SJSA1 (cell line): ENCODE measurements around the gene TUBB2A. TPM values are rescaled to one million over a fixed set of nuclear protein-coding genes. Genes with fewer than 3 reads are reported as not detected.

Source experiments
- DNase-seq, 2 experiments: peaks; one replicate each; pipeline ENCODE4 v3.0.0-alpha.2; 2015 to 2020; ENCODE audit warnings: low spot score in 2 of 2, low read depth in 1 of 2
- H3K27ac ChIP-seq: fragments of 250-450 bp; sonication (Bioruptor Pico); 2 replicates; pipeline ENCODE4 v1.5.1; 2020; ENCODE audit warnings: mild to moderate bottlenecking, moderate library complexity
- H3K27me3 ChIP-seq: fragments of 250-450 bp; sonication (Bioruptor Pico); replicated peaks from 2 replicates; pipeline ENCODE4 v1.5.1; 2020; ENCODE audit warnings: mild to moderate bottlenecking, moderate library complexity
- H3K36me3 ChIP-seq: fragments of 250-450 bp; sonication (Bioruptor Pico); 2 replicates; pipeline ENCODE4 v1.5.1; 2020; ENCODE audit warnings: mild to moderate bottlenecking
- H3K4me1 ChIP-seq: fragments of 250-450 bp; sonication (Bioruptor Pico); replicated peaks from 2 replicates; pipeline ENCODE4 v1.6.1; 2021; ENCODE audit warnings: mild to moderate bottlenecking
- H3K4me3 ChIP-seq: fragments of 250-450 bp; sonication (Bioruptor Pico); 2 replicates; pipeline ENCODE4 v1.5.1; 2020; ENCODE audit warnings: mild to moderate bottlenecking
- H3K9me3 ChIP-seq: fragments of 250-450 bp; sonication (Bioruptor Pico); replicated peaks from 2 replicates; pipeline ENCODE4 v1.5.1; 2020; ENCODE audit warnings: mild to moderate bottlenecking
- total RNA-seq: library from RNA; depleted of rRNA; stranded (reverse); fragments of >200 nt; shearing (Covaris generic); gene quantifications from 2 replicates; pipeline ENCODE4 v1.2.3, GENCODE V29; 2014

TUBB2A gene
- total RNA-seq, 1 experiment from 2014 or later, result 289 TPM

DNA sequence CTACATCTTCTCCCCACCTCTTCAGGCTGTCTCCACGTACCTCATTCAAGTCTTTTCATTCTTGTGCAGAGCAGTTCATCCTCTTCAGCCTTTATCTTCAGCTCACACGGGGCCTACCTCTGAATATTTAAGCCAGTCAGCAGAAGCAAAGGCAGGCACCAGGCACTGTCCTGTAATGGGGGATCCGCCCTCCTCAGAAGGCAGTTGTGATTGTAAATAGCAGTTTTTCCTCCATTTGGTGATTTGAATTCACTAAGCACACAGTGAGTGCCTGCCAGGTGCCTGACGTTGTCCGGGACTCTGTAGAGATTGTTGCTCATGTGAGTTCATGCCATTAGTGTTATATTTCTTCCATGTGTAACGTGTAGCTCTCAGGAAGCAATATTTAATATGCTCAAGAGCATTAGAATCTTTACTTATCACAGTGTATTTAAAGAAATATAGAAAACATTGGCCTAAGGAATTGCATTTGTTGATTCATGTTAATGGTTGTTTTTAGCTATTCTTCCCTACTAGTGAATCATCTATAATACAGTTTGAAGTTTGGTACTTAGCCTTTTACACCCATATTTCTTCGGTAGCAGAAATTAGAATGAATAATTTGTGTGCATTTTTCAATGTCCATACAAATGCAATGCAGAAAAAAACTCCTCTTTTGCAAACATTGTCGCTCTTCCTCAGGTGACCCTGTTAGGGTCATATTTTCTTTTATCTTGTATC lies 20.9 kb downstream of the TUBB2A start:
- Histone ChIP-seq H3K9me3 (no peaks in the 10 kb centered on the region), H3K27ac (no peak overlapping the region), H3K4me1 (peaks cover 27% of the 10 kb centered on the region), H3K36me3 (peaks cover 31% of the 10 kb centered on the region), H3K27me3 (no peaks in the 10 kb centered on the region), H3K4me3 (no peak overlapping the region)
- no peak for DNase-seq

DNA sequence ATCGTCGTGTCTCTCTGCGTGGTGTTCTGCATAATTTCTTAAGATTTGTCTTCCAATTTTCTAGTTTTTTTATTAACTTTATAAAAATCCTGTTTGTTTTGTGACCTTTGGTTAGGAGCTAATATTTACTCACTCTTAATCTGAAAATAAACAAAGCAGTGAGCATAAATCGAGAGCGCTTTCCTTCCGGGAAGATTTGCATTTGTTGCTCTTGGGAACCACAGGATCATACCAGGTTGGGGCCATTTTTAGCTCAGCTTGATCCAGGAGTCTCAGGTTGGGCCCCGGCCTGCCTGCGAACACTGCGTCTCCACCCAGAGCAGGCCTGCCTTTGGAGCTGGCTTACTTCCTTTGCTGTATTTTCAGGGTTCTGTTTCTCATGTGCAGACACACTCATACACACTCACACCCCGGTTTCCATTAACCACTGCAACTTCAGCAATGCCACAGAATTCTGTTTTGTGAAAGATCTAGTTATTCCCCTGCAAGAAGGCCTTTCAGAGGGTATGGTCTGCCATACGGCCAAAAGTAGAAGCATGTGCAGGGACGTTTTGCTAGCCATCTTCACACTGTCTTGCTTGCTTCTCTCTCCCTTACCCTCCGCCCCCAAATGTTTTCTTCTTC lies 21.6 kb downstream of the TUBB2A start:
- no peak overlapping the region for H3K4me3 ChIP-seq
- H3K36me3 ChIP-seq, result peaks cover 31% of the 10 kb centered on the region
- H3K27me3 ChIP-seq, result no peaks in the 10 kb centered on the region
- H3K27ac ChIP-seq, result no peak overlapping the region
- H3K4me1 ChIP-seq, result peaks cover 27% of the 10 kb centered on the region
- H3K9me3 ChIP-seq, result no peaks in the 10 kb centered on the region
- no peak for DNase-seq

DNA sequence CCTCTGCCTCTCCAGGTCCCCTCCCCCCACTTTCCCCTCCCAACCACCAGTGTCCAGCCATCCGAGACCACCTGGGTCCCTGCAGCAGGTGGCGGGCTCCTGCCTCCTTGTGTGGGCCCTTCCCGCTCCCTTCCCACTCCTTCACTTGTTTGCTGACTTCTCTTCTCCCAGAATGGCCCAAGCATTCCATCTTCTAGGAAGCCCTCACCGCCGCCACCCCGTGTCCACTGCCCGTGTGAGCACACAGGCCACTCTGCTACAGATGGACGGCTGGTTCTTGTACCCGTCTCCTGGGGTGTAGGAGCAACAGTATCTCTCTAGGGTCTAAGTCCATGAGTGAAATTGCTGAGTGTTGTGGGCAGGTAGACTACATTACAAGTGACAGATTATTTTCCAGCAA lies 23.8 kb downstream of the TUBB2A start:
- H3K4me1 ChIP-seq, result peaks cover 13% of the 10 kb centered on the region
- H3K27ac ChIP-seq, result no peak overlapping the region
- H3K27me3 ChIP-seq, result no peaks in the 10 kb centered on the region
- no peak for DNase-seq
- H3K36me3 ChIP-seq, result peaks cover 28% of the 10 kb centered on the region
- no peaks in the 10 kb centered on the region for H3K9me3 ChIP-seq
- H3K4me3 ChIP-seq, result no peak overlapping the region

DNA sequence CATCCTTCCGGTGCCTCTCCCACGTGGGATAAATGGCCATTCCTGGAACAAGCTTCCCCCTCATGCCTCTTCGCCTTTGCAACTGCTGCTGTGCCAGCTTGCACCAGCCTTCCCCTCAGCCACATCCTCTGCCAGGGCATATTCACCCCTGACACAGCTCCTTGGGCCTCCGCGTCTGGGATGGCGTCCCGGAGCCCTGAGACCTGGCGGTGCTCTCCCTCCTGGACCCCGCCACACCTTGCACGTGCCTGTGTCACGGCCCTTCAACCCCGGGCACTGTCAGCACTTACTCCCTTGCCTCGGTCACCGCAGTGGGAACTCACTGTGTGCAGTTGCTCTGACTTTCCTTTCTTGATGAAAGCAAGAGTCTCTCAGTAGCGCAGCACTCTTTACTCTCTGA lies 25.6 kb downstream of the TUBB2A start:
- DNase-seq, result no peak
- H3K4me3 ChIP-seq, result no peak overlapping the region
- no peaks in the 10 kb centered on the region; the same call in 1 of the 2 replicates for H3K4me1 ChIP-seq
- peaks cover 10% of the 10 kb centered on the region; the same call in 1 of the 2 replicates for H3K36me3 ChIP-seq
- no peak overlapping the region for H3K27ac ChIP-seq
- H3K27me3 ChIP-seq, result no peaks in the 10 kb centered on the region
- no peaks in the 10 kb centered on the region for H3K9me3 ChIP-seq

DNA sequence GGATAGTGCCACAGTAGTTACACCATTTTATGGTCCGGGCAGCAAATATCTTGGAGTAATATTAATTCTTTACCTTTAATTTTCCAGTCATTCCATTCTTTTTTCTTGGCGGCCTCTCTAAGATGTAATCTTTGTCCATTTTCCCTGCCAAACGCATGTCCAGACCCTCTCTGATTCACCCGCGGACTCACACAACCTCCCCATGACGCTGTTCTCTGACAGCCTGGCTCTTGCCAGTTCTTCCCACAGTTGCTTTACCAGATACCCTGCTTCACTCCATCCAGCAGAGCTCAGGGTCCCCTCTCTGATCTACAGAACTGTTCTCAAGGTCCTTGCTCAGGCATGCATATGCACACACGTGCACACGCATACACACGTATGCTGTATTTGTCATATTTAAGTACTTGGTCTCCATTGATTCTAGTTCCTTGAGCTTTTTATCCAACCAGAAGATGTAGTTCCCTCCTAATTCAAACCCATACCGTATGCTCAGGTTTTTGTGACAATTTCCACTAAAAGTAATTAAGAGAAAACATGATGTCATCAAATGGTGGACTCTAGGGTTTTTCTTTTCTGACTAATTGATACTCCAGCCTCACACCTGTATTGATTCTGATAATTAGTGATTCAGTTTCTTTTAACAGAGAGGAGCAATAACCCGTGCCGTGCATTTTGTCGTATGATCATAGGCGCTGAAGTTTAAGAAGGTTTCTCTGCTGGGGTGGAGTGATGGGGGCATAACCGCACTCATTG lies 28.8 kb downstream of the TUBB2A start:
- DNase-seq, result no peak
- H3K27ac ChIP-seq, result no peak overlapping the region
- no peaks in the 10 kb centered on the region for H3K9me3 ChIP-seq
- no peak overlapping the region for H3K4me3 ChIP-seq
- no peaks in the 10 kb centered on the region for H3K4me1 ChIP-seq
- no peaks in the 10 kb centered on the region for H3K27me3 ChIP-seq
- peaks cover 4% of the 10 kb centered on the region; the same call in 1 of the 2 replicates for H3K36me3 ChIP-seq

DNA sequence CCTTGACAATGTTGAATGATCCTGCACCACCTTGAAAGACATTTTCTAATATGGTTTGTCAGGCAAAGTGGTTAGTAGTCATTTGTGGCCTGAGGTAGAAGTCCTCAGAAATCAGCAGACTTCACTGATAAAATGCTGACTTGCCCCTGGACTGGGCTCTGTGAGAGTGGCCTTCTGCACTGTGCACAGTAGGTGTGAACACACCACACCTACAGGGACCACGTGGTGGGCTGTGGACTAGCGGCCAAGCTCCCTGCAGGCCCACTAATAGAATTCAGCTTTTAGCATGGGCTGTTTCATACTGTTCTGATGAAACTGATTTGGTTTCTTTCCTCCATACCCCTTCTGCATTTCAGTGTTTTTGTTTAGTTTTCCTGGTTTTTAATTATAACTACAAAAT lies 31.5 kb downstream of the TUBB2A start:
- H3K27ac ChIP-seq, result no peak overlapping the region
- DNase-seq, result no peak
- no peaks in the 10 kb centered on the region for H3K4me1 ChIP-seq
- H3K36me3 ChIP-seq, result peaks cover 4% of the 10 kb centered on the region; the same call in 1 of the 2 replicates
- H3K9me3 ChIP-seq, result no peaks in the 10 kb centered on the region
- H3K27me3 ChIP-seq, result no peaks in the 10 kb centered on the region
- no peak overlapping the region for H3K4me3 ChIP-seq

DNA sequence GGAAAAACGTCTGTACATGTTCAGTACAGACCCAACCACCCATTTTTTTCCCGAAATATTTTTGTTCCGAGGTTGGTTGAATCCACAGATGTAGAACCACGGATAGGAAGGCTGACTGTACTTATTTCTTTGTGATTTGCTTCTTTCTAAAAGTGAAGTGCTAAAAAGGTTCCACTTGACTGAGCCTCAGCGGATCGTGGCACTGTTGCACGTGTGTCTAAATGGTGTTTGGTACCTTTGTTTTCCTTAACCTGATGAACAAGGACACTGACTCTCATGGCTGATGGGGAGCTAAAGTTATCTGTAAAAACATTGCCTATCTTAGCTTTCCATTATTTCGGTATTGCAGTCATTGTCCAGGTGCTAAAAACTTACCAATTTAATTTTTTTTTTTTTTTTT lies 32.7 kb downstream of the TUBB2A start:
- no peaks in the 10 kb centered on the region for H3K27me3 ChIP-seq
- no peaks in the 10 kb centered on the region for H3K4me1 ChIP-seq
- no peaks in the 10 kb centered on the region for H3K36me3 ChIP-seq
- no peak for DNase-seq
- H3K27ac ChIP-seq, result no peak overlapping the region
- no peaks in the 10 kb centered on the region for H3K9me3 ChIP-seq
- no peak overlapping the region for H3K4me3 ChIP-seq

DNA sequence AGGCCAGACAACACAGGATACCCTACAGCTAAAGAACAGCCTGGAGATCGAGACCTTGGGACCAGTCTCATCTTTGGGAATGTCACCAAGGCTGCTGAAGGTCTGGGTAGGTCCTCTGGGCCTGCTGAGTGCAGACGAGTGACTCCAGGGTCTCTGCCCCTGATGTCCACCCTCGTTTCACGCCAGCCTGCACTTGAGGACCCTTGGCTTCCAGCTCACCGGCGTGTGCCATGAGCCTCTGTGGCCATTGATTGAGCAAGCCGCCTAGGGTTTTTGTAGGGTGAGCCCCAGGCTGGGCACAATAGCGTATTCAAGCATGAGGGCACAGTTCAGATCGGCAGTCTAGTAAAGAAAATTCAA lies 34.5 kb downstream of the TUBB2A start:
- Histone ChIP-seq H3K27me3 (no peaks in the 10 kb centered on the region), H3K27ac (no peak overlapping the region), H3K4me1 (peaks cover 7% of the 10 kb centered on the region), H3K4me3 (no peak overlapping the region), H3K36me3 (peaks cover 3% of the 10 kb centered on the region), H3K9me3 (no peaks in the 10 kb centered on the region)
- DNase-seq, result no peak

DNA sequence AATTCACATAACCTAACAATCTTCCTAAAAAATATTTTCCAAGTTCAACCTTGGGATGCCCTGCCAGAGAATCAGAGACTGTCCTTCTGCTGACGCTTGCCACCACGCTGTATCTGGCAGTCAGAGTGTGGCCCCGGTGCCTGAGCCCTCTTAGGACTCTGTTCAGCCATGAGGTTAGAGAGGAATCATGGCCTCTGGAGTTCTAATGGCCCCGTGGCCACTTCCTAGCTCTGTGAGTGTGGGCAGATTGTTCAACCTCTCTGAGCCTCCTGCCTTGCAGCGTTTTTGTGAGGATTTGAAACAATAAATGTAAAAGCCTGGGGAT lies 36.6 kb downstream of the TUBB2A start:
- DNase-seq, result no peak
- H3K4me1 ChIP-seq, result peaks cover 16% of the 10 kb centered on the region
- no peak overlapping the region for H3K27ac ChIP-seq
- no peak overlapping the region for H3K4me3 ChIP-seq
- no peaks in the 10 kb centered on the region for H3K9me3 ChIP-seq
- H3K27me3 ChIP-seq, result no peaks in the 10 kb centered on the region
- H3K36me3 ChIP-seq, result peaks cover 3% of the 10 kb centered on the region

DNA sequence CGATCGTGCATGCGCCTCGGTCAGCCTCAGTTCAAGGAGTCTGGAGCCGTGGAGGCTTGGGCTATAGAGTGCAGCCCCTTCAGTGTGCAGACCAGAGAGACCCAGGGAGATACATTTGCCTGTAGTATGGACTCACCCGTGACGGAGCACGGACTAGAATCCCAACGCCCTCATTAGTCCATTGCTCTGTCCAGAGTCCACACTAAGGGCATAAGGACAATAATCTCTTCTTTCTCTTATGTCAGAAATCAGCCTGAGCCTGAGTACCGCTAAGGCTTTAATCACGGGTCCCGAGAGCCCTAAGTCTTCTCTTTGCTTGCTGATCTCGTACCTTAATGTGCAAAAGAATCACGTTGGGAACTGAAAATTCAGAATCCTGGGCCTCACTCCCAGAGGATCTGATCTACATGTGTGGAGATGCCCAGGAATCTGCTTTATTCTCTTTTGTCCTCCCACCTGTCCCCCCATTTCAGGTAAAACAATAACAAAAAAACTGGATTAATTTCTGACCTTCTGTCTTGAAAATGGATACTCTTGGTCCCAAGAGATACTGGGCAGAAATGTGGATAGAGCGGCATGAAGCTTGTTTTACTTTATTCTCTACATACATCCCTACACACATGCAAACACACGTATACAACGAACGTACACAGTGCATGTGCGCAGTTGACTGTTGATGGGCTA lies 38.2 kb downstream of the TUBB2A start:
- peak overlapping the region; percentile 74; the same call in 1 of the 2 replicates for H3K27ac ChIP-seq
- no peaks in the 10 kb centered on the region for H3K9me3 ChIP-seq
- H3K36me3 ChIP-seq, result peaks cover 6% of the 10 kb centered on the region
- H3K27me3 ChIP-seq, result no peaks in the 10 kb centered on the region
- DNase-seq, result no peak
- H3K4me3 ChIP-seq, result peak overlapping the region; percentile 90
- H3K4me1 ChIP-seq, result peaks cover 16% of the 10 kb centered on the region

DNA sequence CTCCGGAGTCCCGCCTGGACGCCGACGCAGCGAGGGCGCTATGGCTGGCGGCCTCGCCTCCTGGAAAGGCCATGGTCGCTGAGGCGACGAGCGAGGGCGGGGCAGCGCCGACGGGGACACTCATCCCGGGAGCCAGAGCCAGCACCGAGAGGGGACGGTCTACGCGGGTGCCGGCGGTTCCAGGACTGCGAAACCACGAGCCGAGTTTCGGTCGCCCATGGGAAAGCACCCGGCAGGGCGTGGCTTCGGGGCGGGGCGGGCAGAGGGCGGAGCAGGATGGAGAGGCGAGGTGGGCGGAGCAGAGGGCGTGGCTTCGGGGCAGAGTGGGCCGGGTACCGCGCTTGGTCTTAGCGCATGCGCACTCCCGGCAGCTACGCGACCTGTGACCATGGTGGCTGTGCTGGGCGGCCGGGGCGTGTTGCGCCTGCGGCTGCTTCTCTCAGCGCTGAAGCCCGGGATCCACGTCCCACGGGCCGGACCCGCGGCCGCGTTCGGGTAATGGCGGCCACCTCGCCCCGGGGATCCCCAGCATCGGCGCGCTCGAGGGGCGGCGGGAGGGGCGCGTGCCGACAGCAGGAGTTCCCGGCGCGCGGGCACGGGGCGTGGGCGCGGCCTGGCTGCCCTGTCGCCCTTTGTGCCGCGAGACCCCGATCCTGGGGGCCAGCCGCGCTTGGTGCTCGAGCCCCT lies 38.8 kb downstream of the TUBB2A start, which contains the start of gene BPHL:
Gene BPHL (plus strand): TSS at position 359 of the 687 bp plus-strand sequence. CDS start 30 bp downstream, at position 389.
- Histone ChIP-seq H3K36me3 (peaks cover 13% of the 10 kb centered on the region), H3K27ac (peak within 1 kb of the TSS; percentile 74), H3K27me3 (no peaks in the 10 kb centered on the region), H3K4me1 (peaks cover 16% of the 10 kb centered on the region), H3K9me3 (no peaks in the 10 kb centered on the region), H3K4me3 (peak within 1 kb of the TSS; percentile 90)
- DNase-seq, result peak; percentile 96 to 98

DNA sequence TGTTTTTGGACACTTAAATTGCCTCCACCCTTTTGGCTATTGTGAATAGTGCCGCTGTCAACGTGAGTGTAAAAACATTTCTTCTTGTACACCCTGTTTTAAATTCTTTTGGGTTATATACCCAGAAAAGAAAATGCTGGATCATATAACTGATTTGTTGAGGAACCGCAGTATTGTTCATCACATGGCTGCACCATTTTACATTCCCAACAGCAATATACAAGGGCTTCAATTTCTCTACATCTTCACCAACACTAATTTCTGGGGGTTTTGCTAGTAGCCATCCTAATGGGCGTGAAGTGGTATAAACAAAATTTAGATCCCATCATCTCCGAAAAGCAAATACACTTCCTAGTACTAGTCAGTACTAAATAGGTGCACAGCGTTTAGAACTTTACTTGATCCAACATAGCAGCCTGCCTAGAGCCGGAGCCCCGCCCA lies 39.4 kb downstream of the TUBB2A start:
- peak overlapping the region; percentile 74 for H3K27ac ChIP-seq
- peak overlapping the region; percentile 90 for H3K4me3 ChIP-seq
- peaks cover 19% of the 10 kb centered on the region for H3K36me3 ChIP-seq
- no peaks in the 10 kb centered on the region for H3K9me3 ChIP-seq
- H3K27me3 ChIP-seq, result no peaks in the 10 kb centered on the region
- DNase-seq, result no peak
- H3K4me1 ChIP-seq, result peaks cover 16% of the 10 kb centered on the region

DNA sequence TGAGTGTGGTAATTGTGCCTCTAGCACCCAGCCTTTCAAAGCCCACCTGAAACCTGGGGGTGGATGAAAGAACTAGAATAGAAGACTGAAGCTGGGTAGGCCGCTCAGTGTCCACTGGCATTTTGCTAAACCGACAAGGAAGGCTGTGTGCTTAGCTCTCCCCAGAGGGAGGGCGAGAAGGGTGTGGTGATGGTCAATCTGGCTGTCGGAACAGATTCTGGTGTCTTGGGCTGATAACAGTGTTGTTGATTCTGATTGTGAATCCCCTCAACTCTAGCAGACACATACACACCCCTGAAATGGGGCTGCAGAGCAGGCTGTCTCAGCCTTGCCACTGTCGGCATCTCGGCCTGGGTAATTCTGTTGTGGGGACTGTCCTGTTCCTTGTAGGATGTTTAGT lies 43.0 kb downstream of the TUBB2A start:
- Histone ChIP-seq H3K4me3 (no peak overlapping the region), H3K27me3 (no peaks in the 10 kb centered on the region)

More for the DNA sequence above, 43.0 kb downstream of the TUBB2A start:
- no peak overlapping the region for H3K27ac ChIP-seq
- H3K4me1 ChIP-seq, result peaks cover 14% of the 10 kb centered on the region
- DNase-seq, result no peak
- no peaks in the 10 kb centered on the region for H3K9me3 ChIP-seq
- H3K36me3 ChIP-seq, result peaks cover 40% of the 10 kb centered on the region
